IMR-90 (cell line): ENCODE results near the gene PANK3.

Experiments used
- BHLHE40 ChIP-seq: fragments of 150-350 bp; IDR thresholded peaks from 2 replicates; pipeline ENCODE4 v1.6.1; 2016; ENCODE audit warnings: mild to moderate bottlenecking, low read depth, low read length
- CTCF ChIP-seq: conservative IDR thresholded peaks from 2 replicates; pipeline ENCODE4 v1.5.1; 2012; ENCODE audit warnings: mild to moderate bottlenecking, low read depth, low read length, improper control_type of control experiment
- FOS ChIP-seq: fragments of 150-350 bp; IDR thresholded peaks from 2 replicates; pipeline ENCODE4 v1.6.1; 2016; ENCODE audit warnings: low read depth, low read length
- MAFK ChIP-seq: IDR thresholded peaks from 2 replicates; pipeline ENCODE4 v1.6.1; 2012; ENCODE audit warnings: low read depth, low read length, improper control_type of control experiment
- MAZ ChIP-seq: IDR thresholded peaks from 2 replicates; pipeline ENCODE4 v1.6.1; 2012; ENCODE audit warnings: low read depth, mild to moderate bottlenecking, low read length, improper control_type of control experiment, moderate library complexity, borderline replicate concordance
- POLR2A ChIP-seq: IDR thresholded peaks from 2 replicates; pipeline ENCODE4 v1.6.1; 2012; ENCODE audit warnings: mild to moderate bottlenecking, low read depth, low read length
- RCOR1 ChIP-seq: IDR thresholded peaks from 2 replicates; pipeline ENCODE4 v1.6.1; 2012; ENCODE audit warnings: mild to moderate bottlenecking, low read length, improper control_type of control experiment; ENCODE audit not compliant: insufficient replicate concordance
- RFX5 ChIP-seq: IDR thresholded peaks from 2 replicates; pipeline ENCODE4 v1.8.0; 2012; ENCODE audit warnings: low read depth, mild to moderate bottlenecking, low read length, moderate library complexity
- SMC3 ChIP-seq: fragments of 150-350 bp; IDR thresholded peaks from 2 replicates; pipeline ENCODE4 v1.6.1; 2016; ENCODE audit warnings: low read depth, mild to moderate bottlenecking, antibody characterized with exemption, low read length, moderate library complexity
- TF ChIP-seq, protein P1 (sequence below): fragments of 150-350 bp; IDR thresholded peaks from 2 replicates; pipeline ENCODE4 v1.6.1; 2017; ENCODE audit warnings: mild to moderate bottlenecking, antibody characterized with exemption, low read length, low read depth

DNA sequence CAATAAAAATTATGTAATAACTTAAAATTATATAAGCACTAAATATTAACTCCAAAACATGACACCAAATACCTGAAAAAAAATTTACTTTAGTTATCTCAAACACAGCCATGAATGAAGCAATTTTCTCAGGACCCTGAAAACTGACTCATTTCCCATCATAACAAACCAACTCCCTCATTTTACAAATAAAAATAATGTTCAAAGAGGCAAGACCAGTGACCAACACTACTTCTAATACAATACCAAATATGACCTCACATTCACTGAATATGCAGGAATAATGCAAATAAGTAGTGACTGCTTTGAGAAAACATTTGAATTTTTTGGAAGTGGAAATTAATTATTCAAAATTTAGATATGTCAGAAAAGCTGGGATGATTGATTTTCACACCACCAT, 28.5 kb downstream of the PANK3 start:
- no peak for TF ChIP-seq CTCF
- no peak for TF ChIP-seq SMC3
- TF ChIP-seq POLR2A: no peak
- TF ChIP-seq RFX5: no peak
- TF ChIP-seq, protein P1, sequence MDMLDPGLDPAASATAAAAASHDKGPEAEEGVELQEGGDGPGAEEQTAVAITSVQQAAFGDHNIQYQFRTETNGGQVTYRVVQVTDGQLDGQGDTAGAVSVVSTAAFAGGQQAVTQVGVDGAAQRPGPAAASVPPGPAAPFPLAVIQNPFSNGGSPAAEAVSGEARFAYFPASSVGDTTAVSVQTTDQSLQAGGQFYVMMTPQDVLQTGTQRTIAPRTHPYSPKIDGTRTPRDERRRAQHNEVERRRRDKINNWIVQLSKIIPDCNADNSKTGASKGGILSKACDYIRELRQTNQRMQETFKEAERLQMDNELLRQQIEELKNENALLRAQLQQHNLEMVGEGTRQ: no peak
- no peak for TF ChIP-seq BHLHE40
- TF ChIP-seq FOS: no peak
- TF ChIP-seq MAFK: no peak
- TF ChIP-seq MAZ: no peak
- TF ChIP-seq RCOR1: no peak
